Measurements from ENCODE around the gene PALLD.

PALLD gene

DNA sequence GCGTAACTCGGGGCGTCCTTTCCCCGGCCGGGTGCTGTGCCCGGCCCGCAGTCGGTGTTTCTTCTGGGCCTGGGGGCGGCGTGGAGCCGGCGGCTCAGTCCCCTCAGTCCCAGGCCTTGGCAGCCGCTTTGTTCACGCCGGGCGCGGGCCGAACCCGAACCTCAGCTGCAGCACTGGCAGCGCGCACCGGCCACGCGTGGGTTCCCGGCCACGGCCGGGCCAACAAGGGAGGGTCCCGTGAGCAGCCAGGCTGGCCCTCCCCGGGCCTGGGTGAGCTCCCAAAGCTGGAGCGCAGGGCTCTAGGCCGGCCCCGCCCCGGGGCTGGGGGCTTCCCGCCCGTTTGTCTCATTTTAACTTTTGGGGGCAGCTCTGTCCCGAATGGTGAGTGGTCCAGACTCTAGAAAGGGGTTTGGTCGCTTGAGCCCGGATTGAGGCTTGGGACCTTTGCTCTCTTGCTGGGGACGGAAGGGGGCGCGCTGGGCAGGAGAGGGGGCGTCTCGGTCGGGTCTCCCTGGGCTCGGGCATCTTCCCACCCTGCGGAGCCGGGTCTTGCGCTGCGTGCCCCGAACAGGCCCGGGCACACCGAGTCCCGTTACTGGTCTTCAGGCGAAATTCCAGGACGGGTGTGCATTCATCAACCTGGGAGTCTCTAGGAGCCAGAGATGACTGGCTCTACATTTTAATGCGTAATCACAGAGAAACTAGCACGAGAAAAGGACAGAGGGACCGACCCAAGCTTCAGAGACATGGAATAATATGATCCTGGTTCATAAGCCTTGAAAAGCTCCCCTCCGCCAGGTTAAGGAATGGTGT lies 336.1 kb downstream of the PALLD start:
- no peak overlapping the region for H2BK12ac ChIP-seq (ENCODE audit: low read length)
- peaks cover 7 to 16% of the 10 kb centered on the region in 2 donors for H3K4me1 ChIP-seq (ENCODE audit: control insufficient read depth in 2 of 2, insufficient read depth in 1 of 2, low read depth in 1 of 2, low read length in 2 of 2)
- H2BK15ac ChIP-seq (ENCODE audit: low read length), result peak overlapping the region; percentile 93
- no peak overlapping the region for H3K4ac ChIP-seq (ENCODE audit: low read length)
- H3K9me3 ChIP-seq (replicated peaks in 1 of 2; ENCODE audit: control insufficient read depth in 2 of 2, insufficient read depth in 1 of 2, low read depth in 1 of 2, low read length in 2 of 2), result no peaks in the 10 kb centered on the region
- H3K4me2 ChIP-seq (ENCODE audit: insufficient read depth, low read length, poor library complexity, severe bottlenecking), result peak overlapping the region; percentile 83
- peak overlapping the region; percentile 90 for H2BK120ac ChIP-seq (ENCODE audit: low read depth, low read length)
- H3K14ac ChIP-seq (ENCODE audit: low read length), result peak overlapping the region; percentile 50
- no peak overlapping the region for H4K8ac ChIP-seq (ENCODE audit: low read depth, low read length)
- peak overlapping the region; percentile 71 for H3K23ac ChIP-seq (ENCODE audit: low read depth, low read length, poor library complexity)
- H3K36me3 ChIP-seq (replicated peaks in 1 of 2; ENCODE audit: control insufficient read depth in 2 of 2, insufficient read depth in 2 of 2, low read length in 2 of 2), result peaks cover 5 to 30% of the 10 kb centered on the region in 2 donors
- H3K4me3 ChIP-seq (ENCODE audit: low read length in 2 of 2), result peak overlapping the region; percentile 91 to 97
- peak overlapping the region; percentile 92 for H2AFZ ChIP-seq (ENCODE audit: low read length)
- WGBS, 2 donors (ENCODE audit: extremely low coverage in 2 of 2, insufficient read length in 2 of 2, insufficient replicate concordance in 1 of 2), result no CpG with 5 or more reads among the region's 59 CpGs
- peak overlapping the region; percentile 99 for H3K18ac ChIP-seq (ENCODE audit: low read length)
- H3K9ac ChIP-seq (ENCODE audit: low read depth, low read length, poor library complexity), result peak overlapping the region; percentile 99
- no peak for DNase-seq (ENCODE audit: low spot score)
- H2BK5ac ChIP-seq (ENCODE audit: low read length), result peak overlapping the region; percentile 99
- no peak overlapping the region for H4K91ac ChIP-seq (ENCODE audit: low read depth, low read length, poor library complexity)
- H2AK5ac ChIP-seq (ENCODE audit: low read depth, low read length), result peak overlapping the region; percentile 83
- no peaks in the 10 kb centered on the region for H3K27me3 ChIP-seq (ENCODE audit: control insufficient read depth in 3 of 3, insufficient read depth in 3 of 3, low read depth in 1 of 3, low read length in 3 of 3)
- peak overlapping the region; percentile 84 for H3K27ac ChIP-seq (replicated peaks; ENCODE audit: low read length)
- H3K79me1 ChIP-seq (ENCODE audit: low read depth, low read length), result peaks cover 4% of the 10 kb centered on the region

- no peak overlapping the region for H3K23ac ChIP-seq (ENCODE audit: low read depth, low read length, poor library complexity)
- no peak overlapping the region for H3K4me2 ChIP-seq (ENCODE audit: insufficient read depth, low read length, poor library complexity, severe bottlenecking)
- H3K18ac ChIP-seq (ENCODE audit: low read length), result no peak overlapping the region
- no peak overlapping the region for H3K14ac ChIP-seq (ENCODE audit: low read length)
- H3K9me3 ChIP-seq (replicated peaks in 1 of 2; ENCODE audit: control insufficient read depth in 2 of 2, insufficient read depth in 1 of 2, low read depth in 1 of 2, low read length in 2 of 2), result no peaks in the 10 kb centered on the region
- WGBS, 2 donors (ENCODE audit: extremely low coverage in 2 of 2, insufficient read length in 2 of 2, insufficient replicate concordance in 1 of 2), result no CpG with 5 or more reads among the region's 2 CpGs
- peaks cover 7 to 16% of the 10 kb centered on the region in 2 donors for H3K4me1 ChIP-seq (ENCODE audit: control insufficient read depth in 2 of 2, insufficient read depth in 1 of 2, low read depth in 1 of 2, low read length in 2 of 2)
- H2BK120ac ChIP-seq (ENCODE audit: low read depth, low read length), result no peak overlapping the region
- H4K8ac ChIP-seq (ENCODE audit: low read depth, low read length), result no peak overlapping the region
- DNase-seq (ENCODE audit: low spot score), result no peak
- no peak overlapping the region for H2AK5ac ChIP-seq (ENCODE audit: low read depth, low read length)
- H3K9ac ChIP-seq (ENCODE audit: low read depth, low read length, poor library complexity), result no peak overlapping the region
- H3K27me3 ChIP-seq (ENCODE audit: control insufficient read depth in 3 of 3, insufficient read depth in 3 of 3, low read depth in 1 of 3, low read length in 3 of 3), result no peaks in the 10 kb centered on the region
- peak overlapping the region in 1 of 2 donors; percentile 91 for H3K4me3 ChIP-seq (ENCODE audit: low read length in 2 of 2)
- no peak overlapping the region for H3K27ac ChIP-seq (replicated peaks; ENCODE audit: low read length)
- H2BK5ac ChIP-seq (ENCODE audit: low read length), result no peak overlapping the region
- H3K79me1 ChIP-seq (ENCODE audit: low read depth, low read length), result peaks cover 4% of the 10 kb centered on the region
- no peak overlapping the region for H2AFZ ChIP-seq (ENCODE audit: low read length)
- H2BK12ac ChIP-seq (ENCODE audit: low read length), result no peak overlapping the region
- H2BK15ac ChIP-seq (ENCODE audit: low read length), result no peak overlapping the region
- no peak overlapping the region for H4K91ac ChIP-seq (ENCODE audit: low read depth, low read length, poor library complexity)
- H3K4ac ChIP-seq (ENCODE audit: low read length), result no peak overlapping the region
- H3K36me3 ChIP-seq (replicated peaks in 1 of 2; ENCODE audit: control insufficient read depth in 2 of 2, insufficient read depth in 2 of 2, low read length in 2 of 2), result peaks cover 5 to 33% of the 10 kb centered on the region in 2 donors
Measured at GRCh38 chr4:168833881-168834280, 337.0 kb downstream of the PALLD start.

DNA sequence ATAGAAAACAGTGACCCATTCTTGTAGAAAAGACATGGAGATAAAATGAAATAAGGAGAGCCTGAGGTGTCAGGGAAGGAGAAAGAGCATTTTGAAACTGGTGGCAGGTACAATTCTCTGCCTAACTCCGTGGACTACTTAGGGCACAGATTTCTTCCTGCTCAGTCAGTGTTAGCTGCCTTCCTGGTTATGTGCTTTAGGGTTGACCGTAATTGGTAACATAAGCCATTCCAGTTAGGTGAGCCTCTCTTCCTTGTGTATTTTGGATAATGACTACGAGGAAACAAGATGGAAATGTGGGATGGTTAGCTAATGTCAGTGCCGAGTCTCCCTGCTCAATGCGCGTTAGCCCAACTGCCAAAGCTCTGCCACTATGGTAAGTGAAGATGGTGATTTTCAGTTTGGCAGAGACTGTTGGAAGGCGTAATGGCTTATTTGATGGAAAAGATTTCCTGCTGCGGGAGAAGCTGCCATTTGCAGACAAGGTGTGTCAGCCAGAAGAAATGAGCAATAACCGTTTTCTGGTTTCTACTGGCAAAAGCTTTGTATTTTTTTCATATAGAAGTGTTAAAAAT lies 339.1 kb downstream of the PALLD start:
- no CpG with 5 or more reads among the region's 9 CpGs for WGBS, 2 donors (ENCODE audit: extremely low coverage in 2 of 2, insufficient read length in 2 of 2, insufficient replicate concordance in 1 of 2)
- H2BK12ac ChIP-seq (ENCODE audit: low read length), result no peak overlapping the region
- H3K27me3 ChIP-seq (ENCODE audit: control insufficient read depth in 3 of 3, insufficient read depth in 3 of 3, low read depth in 1 of 3, low read length in 3 of 3), result no peaks in the 10 kb centered on the region
- no peak overlapping the region for H4K8ac ChIP-seq (ENCODE audit: low read depth, low read length)
- no peak overlapping the region for H3K4ac ChIP-seq (ENCODE audit: low read length)
- no peak overlapping the region for H2BK120ac ChIP-seq (ENCODE audit: low read depth, low read length)
- no peak overlapping the region for H3K9ac ChIP-seq (ENCODE audit: low read depth, low read length, poor library complexity)
- H2AK5ac ChIP-seq (ENCODE audit: low read depth, low read length), result no peak overlapping the region
- H3K9me3 ChIP-seq (replicated peaks in 1 of 2; ENCODE audit: control insufficient read depth in 2 of 2, insufficient read depth in 1 of 2, low read depth in 1 of 2, low read length in 2 of 2), result no peaks in the 10 kb centered on the region
- no peak overlapping the region for H3K27ac ChIP-seq (replicated peaks; ENCODE audit: low read length)
- H3K4me1 ChIP-seq (ENCODE audit: control insufficient read depth in 2 of 2, insufficient read depth in 1 of 2, low read depth in 1 of 2, low read length in 2 of 2), result peaks cover 7 to 12% of the 10 kb centered on the region in 2 donors
- H2BK15ac ChIP-seq (ENCODE audit: low read length), result no peak overlapping the region
- H3K36me3 ChIP-seq (replicated peaks in 1 of 2; ENCODE audit: control insufficient read depth in 2 of 2, insufficient read depth in 2 of 2, low read length in 2 of 2), result peaks cover 7 to 42% of the 10 kb centered on the region in 2 donors
- peaks cover 4% of the 10 kb centered on the region for H3K79me1 ChIP-seq (ENCODE audit: low read depth, low read length)
- no peak overlapping the region for H2BK5ac ChIP-seq (ENCODE audit: low read length)
- H3K18ac ChIP-seq (ENCODE audit: low read length), result no peak overlapping the region
- H3K4me3 ChIP-seq (ENCODE audit: low read length in 2 of 2), result no peak overlapping the region
- H4K91ac ChIP-seq (ENCODE audit: low read depth, low read length, poor library complexity), result no peak overlapping the region
- H3K4me2 ChIP-seq (ENCODE audit: insufficient read depth, low read length, poor library complexity, severe bottlenecking), result no peak overlapping the region
- H3K23ac ChIP-seq (ENCODE audit: low read depth, low read length, poor library complexity), result no peak overlapping the region
- no peak overlapping the region for H3K14ac ChIP-seq (ENCODE audit: low read length)
- H2AFZ ChIP-seq (ENCODE audit: low read length), result no peak overlapping the region
- DNase-seq (ENCODE audit: low spot score), result no peak

GRCh38 chr4:168836490-168836889 lies 339.6 kb downstream of the PALLD start:
- H3K36me3 ChIP-seq (replicated peaks in 1 of 2; ENCODE audit: control insufficient read depth in 2 of 2, insufficient read depth in 2 of 2, low read length in 2 of 2), result peaks cover 7 to 45% of the 10 kb centered on the region in 2 donors
- no peak overlapping the region for H3K4ac ChIP-seq (ENCODE audit: low read length)
- H3K27me3 ChIP-seq (ENCODE audit: control insufficient read depth in 3 of 3, insufficient read depth in 3 of 3, low read depth in 1 of 3, low read length in 3 of 3), result no peaks in the 10 kb centered on the region
- H2BK12ac ChIP-seq (ENCODE audit: low read length), result no peak overlapping the region
- no peak overlapping the region for H2AFZ ChIP-seq (ENCODE audit: low read length)
- no peak overlapping the region for H3K9ac ChIP-seq (ENCODE audit: low read depth, low read length, poor library complexity)
- H2AK5ac ChIP-seq (ENCODE audit: low read depth, low read length), result no peak overlapping the region
- peaks cover 4% of the 10 kb centered on the region for H3K79me1 ChIP-seq (ENCODE audit: low read depth, low read length)
- no peak overlapping the region for H4K91ac ChIP-seq (ENCODE audit: low read depth, low read length, poor library complexity)
- no peak for DNase-seq (ENCODE audit: low spot score)
- no peak overlapping the region for H3K27ac ChIP-seq (replicated peaks; ENCODE audit: low read length)
- H4K8ac ChIP-seq (ENCODE audit: low read depth, low read length), result no peak overlapping the region
- no peak overlapping the region for H3K18ac ChIP-seq (ENCODE audit: low read length)
- H3K9me3 ChIP-seq (replicated peaks in 1 of 2; ENCODE audit: control insufficient read depth in 2 of 2, insufficient read depth in 1 of 2, low read depth in 1 of 2, low read length in 2 of 2), result no peaks in the 10 kb centered on the region
- H3K14ac ChIP-seq (ENCODE audit: low read length), result no peak overlapping the region
- no peak overlapping the region for H3K4me3 ChIP-seq (ENCODE audit: low read length in 2 of 2)
- H2BK5ac ChIP-seq (ENCODE audit: low read length), result no peak overlapping the region
- H2BK120ac ChIP-seq (ENCODE audit: low read depth, low read length), result no peak overlapping the region
- peaks cover 4 to 10% of the 10 kb centered on the region in 2 donors for H3K4me1 ChIP-seq (ENCODE audit: control insufficient read depth in 2 of 2, insufficient read depth in 1 of 2, low read depth in 1 of 2, low read length in 2 of 2)
- no CpG with 5 or more reads among the region's 9 CpGs for WGBS, 2 donors (ENCODE audit: extremely low coverage in 2 of 2, insufficient read length in 2 of 2, insufficient replicate concordance in 1 of 2)
- H3K4me2 ChIP-seq (ENCODE audit: insufficient read depth, low read length, poor library complexity, severe bottlenecking), result no peak overlapping the region
- no peak overlapping the region for H3K23ac ChIP-seq (ENCODE audit: low read depth, low read length, poor library complexity)
- H2BK15ac ChIP-seq (ENCODE audit: low read length), result no peak overlapping the region

All from neuronal stem cell (in vitro differentiated cells).